Stimulated activated CD8-positive, alpha-beta memory T cell treated with anti-CD3 and anti-CD28 coated beads, Interleukin-12 subunit alpha, Interleukin-12 subunit beta, amount 100 ng/mL, for 1 hour (primary cell): ENCODE data around the gene TRIP10.

Experiments
- DNase-seq: peaks from one replicate; pipeline ENCODE4 v3.0.0-alpha.2; 2020; ENCODE audit warnings: low read depth

Gene TRIP10

GRCh38 chr19:6712231-6712630 lies 27.2 kb upstream of the TRIP10 start:
- DNase-seq = no peak

DNA sequence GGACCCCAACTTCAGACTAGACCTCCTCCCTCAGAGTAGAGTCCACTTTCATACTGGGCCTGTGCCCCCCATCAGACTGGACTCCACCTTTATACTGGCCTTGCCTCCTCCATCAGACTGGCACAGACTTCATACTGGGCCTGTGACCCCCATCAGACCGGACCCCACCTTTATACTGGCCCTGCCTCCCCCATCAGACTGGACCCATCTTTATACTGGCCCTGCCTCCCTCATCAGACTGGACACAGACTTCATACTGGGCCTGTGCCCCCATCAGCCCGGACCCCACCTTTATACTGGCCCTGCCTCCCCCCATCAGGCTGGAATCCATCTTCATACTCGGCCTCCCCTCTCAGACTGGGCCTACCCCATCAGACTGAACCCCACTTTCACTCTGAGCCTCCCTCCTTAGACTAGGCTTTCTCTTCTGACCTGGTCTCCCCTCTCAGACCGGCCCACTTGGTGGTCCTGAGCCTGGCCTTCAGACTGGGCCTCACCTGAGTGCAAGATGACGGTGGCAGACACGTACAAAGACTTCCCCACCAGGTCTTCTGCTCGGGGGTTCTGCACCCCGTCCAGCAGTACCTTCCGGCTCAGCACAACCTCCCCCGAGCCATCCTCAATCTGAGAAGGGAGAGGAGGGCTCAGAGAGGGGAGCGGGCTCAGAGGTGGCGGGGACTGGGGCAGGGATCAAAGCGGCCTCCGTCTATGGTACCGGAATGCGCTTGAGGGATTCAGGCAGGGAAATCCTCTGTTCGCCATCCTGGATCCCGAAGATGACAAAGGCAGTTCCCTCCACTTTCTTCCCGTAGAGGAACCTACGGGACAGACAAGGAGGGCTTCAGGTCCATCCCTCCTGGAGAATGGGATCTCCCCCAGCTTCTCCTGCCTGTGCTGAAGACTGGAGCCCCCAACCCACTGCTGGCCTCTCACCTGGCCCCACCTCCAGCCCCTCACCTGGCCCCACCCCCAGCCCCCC lies 26.5 kb upstream of the TRIP10 start:
- DNase-seq = no peak

- DNase-seq = no peak
Measured at GRCh38 chr19:6713773-6714692, 25.4 kb upstream of the TRIP10 start.

DNA sequence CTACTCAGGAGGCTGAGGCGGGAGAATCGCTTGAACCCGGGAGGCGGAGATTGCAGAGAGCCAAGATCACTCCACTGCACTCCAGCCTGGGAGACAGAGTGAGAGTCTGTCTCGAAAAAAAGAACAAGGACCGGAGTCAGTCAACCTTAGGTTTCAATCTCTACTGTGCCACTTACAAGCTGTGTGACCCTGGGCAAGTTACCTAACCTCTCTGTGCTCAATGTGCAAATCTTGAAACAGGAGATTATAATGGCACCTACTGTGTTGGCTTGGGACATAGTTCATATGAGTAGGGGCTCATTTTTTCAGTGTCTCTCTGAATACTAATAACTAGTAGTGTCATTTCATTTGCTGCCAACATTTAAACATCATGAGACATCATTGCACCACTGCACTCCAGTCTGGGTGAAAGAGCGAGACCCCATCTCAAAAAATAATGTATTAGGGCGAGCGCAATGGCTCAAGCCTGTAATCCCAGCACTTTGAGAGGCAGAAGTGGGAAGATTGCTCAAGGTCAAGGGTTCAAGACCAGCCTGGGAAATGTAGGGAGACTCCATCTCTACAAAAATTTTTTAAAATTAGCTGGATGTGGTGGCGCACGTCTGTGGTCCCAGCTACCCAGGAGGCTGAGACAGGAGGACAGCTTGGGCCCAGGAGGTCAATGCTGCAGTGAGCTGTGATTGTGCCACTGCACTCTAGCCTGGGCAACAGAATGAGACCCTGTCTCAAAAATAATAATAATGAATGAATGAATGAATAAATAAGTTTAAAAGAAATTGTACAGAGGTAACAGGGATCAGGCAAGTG lies 24.5 kb upstream of the TRIP10 start:
- DNase-seq = no peak

DNA sequence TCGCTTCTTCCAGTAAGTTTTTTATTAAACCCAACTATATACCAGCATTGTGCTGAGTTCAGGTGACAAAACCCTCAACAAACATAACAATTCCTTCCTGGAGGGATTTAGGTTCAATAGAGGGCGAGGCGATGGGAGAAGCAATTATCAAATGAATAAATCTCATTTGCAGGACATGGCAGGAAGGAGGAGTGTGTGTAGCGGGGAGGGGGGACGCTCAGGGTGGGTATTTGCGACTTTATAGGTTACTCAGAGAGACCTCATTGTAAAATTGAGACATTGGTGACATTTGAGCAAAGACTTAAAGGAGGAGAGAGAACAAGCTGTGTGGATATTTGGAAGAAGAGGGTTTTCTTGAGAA lies 22.9 kb upstream of the TRIP10 start:
- DNase-seq = no peak

GRCh38 chr19:6717036-6717435 lies 22.4 kb upstream of the TRIP10 start:
- DNase-seq = no peak

GRCh38 chr19:6717441-6717971 lies 22.0 kb upstream of the TRIP10 start:
- no peak for DNase-seq

GRCh38 chr19:6718111-6718740 lies 21.3 kb upstream of the TRIP10 start:
- no peak for DNase-seq

DNA sequence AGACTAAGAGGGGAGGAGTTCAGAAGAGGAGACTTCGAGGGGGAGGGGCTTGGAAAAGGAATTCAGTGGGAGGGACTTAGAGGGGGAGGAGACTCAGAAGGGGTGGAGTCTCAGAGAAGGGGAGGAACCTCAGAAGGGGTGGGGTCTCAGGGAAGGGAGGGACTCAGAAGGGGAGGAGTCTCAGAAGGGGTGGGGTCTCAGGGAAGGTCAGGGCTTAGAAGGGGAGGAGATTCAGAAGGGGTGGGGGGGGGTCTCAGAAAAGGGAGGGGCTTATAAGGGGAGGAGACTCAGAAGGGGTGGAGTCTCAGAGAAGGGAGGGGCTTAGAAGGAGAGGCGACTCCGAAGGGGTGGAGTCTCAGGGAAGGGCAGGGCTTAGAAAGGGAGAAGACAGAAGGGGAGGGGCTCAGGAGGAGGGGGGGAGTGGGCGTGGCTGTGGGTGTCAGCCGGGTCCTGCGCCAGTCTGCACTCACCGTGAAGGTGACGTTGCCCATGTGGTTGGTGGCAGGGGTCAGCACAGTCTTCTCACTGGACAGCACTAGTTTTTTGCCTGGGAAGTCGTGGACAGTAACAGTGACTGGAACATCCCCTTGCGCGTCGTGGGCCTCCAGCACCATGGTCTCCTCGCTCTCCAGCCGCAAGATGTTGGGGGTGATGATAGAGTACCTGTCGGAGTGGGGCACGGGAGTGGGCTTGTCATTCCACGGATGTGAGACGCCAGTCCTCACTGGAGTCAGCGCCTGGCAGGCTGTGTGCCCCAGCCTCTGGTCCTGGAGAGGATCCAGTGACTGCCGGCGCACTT lies 20.5 kb upstream of the TRIP10 start:
- DNase-seq = no peak

GRCh38 chr19:6719540-6719861 lies 20.0 kb upstream of the TRIP10 start:
- DNase-seq = no peak

- no peak for DNase-seq
Measured at GRCh38 chr19:6719992-6720368, 19.5 kb upstream of the TRIP10 start.

- DNase-seq = no peak
Measured at GRCh38 chr19:6720369-6721137, 18.9 kb upstream of the TRIP10 start, which contains the start of gene C3. C3 (minus strand) TSS chr19:6720650; CDS start chr19:6720589, 61 bp downstream.

GRCh38 chr19:6721138-6721474 lies 18.4 kb upstream of the TRIP10 start:
- DNase-seq = no peak

DNA sequence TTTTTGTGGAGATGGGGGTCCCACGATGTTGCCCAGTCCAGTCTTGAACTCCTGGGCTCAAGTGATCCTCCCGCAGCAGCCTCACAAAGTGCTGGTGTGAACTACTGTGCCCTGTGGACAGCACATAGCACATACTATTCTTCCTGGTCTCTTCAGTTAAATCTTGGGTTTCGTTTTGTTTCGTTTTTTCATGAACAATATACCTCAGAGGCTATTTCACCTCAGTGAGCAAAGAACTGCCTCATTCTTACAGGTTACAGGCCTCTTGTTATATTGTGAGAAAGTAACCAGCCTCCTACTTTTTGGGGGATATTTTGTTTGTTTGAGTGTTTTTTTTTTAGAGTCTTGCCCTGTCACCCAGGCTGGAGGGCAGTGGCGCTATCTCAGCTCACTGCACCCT lies 17.7 kb upstream of the TRIP10 start:
- DNase-seq = no peak

DNA sequence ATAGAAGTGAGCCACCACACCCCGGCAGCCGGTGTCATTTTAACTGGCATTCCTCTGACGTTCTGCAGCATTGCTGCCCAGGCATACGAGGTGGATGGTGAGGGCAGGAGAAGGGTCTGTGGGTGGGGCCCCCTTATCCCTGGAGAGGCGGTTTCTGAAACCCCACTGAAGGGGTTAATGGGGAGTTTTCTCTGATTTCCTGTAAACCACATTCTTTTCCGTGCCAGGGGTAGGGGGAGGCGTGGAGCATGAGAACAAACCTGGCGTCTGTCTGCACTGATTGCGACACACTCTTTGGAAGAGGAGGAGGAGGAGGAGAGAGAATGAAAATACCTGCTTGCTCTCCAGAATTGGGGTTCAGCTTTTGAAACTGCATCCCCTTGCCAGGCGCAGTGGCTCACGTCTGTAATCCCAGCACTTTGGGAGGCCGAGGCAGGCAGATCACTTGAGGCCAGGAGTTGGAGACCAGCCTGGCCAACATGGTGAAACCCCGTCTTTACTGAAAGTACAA lies 16.3 kb upstream of the TRIP10 start:
- DNase-seq = no peak

DNA sequence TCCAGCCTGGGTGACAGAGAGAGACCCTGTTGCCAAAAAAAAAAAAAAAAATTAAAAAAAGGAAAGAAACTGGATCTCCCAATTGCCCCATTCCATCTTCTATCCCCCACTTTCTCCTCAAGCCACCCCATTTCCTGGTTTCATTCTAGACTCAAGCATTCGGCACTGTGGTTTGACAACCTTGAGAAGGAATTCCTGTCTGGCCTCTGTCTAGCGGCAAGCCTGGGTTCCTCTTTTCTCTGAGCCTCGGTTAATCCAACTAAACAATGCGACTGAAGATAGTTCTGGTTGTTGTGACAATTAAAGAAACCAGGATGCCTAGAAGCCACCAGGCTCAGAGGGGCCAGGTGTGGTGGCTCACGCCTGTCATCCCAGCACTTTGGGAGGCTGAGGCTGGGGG lies 15.7 kb upstream of the TRIP10 start:
- no peak for DNase-seq

GRCh38 chr19:6724631-6725492 lies 14.6 kb upstream of the TRIP10 start:
- no peak for DNase-seq

- no peak for DNase-seq
Measured at GRCh38 chr19:6725513-6726231, 13.8 kb upstream of the TRIP10 start.
